Measurements from ENCODE around the gene MYH6.
A peak's percentile ranks its signal among the peaks of the same experiment; 100 is the strongest.

The MYH6 gene

DNA sequence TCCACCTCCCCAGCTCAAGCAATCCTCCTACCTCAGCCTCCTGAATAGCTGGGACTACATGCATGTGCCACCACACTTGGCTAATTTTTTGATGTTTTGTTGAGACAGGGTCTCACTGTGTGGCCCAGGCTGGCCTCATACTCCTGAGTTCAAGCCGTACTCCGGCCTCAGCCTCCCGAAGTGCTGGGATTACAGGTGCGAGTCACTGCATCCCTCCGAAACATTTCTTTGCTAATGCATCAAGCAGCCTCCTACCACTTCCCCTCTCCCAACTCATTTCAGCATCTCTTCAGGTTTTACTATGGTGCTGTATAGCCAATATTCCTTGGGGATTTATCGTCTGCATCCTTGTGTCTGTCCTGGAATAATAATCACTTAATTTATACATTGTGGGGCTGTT, 53.1 kb downstream of the MYH6 start:
- Histone ChIP-seq H3K27ac (ENCODE audit: poor library complexity, severe bottlenecking) (no peak overlapping the region), H3K9me3 (ENCODE audit: severe bottlenecking) (no peaks in the 10 kb centered on the region), H3K4me1 (ENCODE audit: insufficient read depth, poor library complexity, severe bottlenecking) (no peaks in the 10 kb centered on the region), H3K36me3 (ENCODE audit: low read depth) (no peaks in the 10 kb centered on the region), H3K27me3 (ENCODE audit: insufficient read depth, poor library complexity, severe bottlenecking) (no peaks in the 10 kb centered on the region), H3K4me3 (ENCODE audit: severe bottlenecking) (no peak overlapping the region)
- ATAC-seq (ENCODE audit: low read depth) = no peak
- TF ChIP-seq, protein P1, sequence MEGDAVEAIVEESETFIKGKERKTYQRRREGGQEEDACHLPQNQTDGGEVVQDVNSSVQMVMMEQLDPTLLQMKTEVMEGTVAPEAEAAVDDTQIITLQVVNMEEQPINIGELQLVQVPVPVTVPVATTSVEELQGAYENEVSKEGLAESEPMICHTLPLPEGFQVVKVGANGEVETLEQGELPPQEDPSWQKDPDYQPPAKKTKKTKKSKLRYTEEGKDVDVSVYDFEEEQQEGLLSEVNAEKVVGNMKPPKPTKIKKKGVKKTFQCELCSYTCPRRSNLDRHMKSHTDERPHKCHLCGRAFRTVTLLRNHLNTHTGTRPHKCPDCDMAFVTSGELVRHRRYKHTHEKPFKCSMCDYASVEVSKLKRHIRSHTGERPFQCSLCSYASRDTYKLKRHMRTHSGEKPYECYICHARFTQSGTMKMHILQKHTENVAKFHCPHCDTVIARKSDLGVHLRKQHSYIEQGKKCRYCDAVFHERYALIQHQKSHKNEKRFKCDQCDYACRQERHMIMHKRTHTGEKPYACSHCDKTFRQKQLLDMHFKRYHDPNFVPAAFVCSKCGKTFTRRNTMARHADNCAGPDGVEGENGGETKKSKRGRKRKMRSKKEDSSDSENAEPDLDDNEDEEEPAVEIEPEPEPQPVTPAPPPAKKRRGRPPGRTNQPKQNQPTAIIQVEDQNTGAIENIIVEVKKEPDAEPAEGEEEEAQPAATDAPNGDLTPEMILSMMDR (IDR thresholded peaks at IDR 0.05; ENCODE audit: poor library complexity, severe bottlenecking) = no peak
- DNase-seq (ENCODE audit: low spot score) = no peak

DNA sequence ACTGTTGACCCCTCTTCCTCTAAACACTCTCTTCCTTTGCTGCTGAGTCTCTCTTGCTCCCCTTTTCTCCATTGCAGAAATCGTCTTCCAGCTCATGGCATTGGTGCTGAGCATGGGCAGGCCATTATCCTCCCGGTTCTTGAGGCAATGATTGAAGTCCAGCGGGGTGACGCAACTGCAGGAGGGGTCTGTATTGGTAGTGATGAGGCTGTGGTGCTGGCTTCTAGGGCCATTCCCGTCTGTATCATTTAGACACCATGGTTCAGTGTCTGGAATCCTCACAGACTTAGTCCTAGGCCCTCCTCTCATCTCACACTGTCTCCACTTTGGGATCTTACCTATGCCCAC, 54.7 kb downstream of the MYH6 start:
- ATAC-seq (ENCODE audit: low read depth) = no peak
- H3K27ac ChIP-seq (ENCODE audit: poor library complexity, severe bottlenecking) = no peak overlapping the region

DNA sequence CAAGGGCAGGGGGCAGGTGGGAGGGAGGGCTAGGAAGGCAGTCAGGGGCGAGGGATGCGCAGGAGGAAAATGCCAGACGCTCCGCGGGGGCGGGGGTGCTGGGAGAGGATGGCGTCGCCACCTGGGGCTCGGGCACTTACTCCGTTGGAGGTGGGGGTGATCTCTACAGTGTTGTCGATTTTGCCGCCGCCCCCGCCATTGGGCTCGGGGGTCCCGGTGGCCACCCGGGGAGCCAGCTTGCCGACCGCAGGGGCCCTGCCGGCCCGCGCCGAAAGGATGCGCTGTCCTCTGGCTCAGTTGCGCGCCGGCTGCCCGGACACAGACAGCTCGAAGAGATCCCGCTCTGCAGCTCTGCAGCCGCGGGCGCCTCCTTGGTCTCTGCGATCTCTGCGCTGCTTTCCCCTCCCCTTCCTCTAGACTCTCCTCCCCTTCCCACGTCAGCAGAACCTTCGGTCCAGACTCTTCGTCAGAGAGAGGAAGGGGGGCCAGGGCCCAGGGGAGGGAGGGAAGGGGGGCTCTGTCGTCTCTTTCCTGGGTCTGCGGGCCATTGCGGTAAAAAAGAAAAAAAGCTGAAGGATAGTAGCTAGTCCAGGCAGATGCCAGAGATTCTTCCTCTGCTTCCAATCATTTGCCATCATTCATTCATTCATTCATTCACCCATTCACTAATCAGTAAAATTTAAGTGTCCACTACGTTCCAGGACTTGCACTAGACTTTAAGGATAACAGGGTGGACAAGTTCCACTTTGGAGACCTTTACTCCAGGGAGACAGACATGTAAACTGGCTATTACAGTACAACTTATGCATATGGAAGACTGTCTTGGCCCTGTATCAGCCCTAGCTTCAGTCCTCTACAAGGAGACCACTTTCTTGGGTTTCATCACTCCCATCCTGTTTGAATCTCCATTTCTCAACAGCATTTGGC, 55.3 kb downstream of the MYH6 start, which contains the start of gene SLC22A17:
SLC22A17 (minus strand) TSS at position 382 of the 927 bp plus-strand sequence.
- Histone ChIP-seq H3K27me3 (ENCODE audit: insufficient read depth, poor library complexity, severe bottlenecking) (no peaks in the 10 kb centered on the region), H3K4me3 (ENCODE audit: severe bottlenecking) (peak within 1 kb of the TSS; percentile 50), H3K9me3 (ENCODE audit: severe bottlenecking) (no peaks in the 10 kb centered on the region), H3K4me1 (ENCODE audit: insufficient read depth, poor library complexity, severe bottlenecking) (no peaks in the 10 kb centered on the region), H3K27ac (ENCODE audit: poor library complexity, severe bottlenecking) (no peak within 1 kb of the TSS), H3K36me3 (ENCODE audit: low read depth) (no peaks in the 10 kb centered on the region)
- peak; percentile 90 for ATAC-seq (ENCODE audit: low read depth)
- DNase-seq (ENCODE audit: low spot score) = peak; percentile 82
- TF ChIP-seq, protein P1 (IDR thresholded peaks at IDR 0.05; ENCODE audit: poor library complexity, severe bottlenecking) = peak; percentile 36

More for the DNA sequence above, 54.7 kb downstream of the MYH6 start:
- TF ChIP-seq, protein P1 (IDR thresholded peaks at IDR 0.05; ENCODE audit: poor library complexity, severe bottlenecking) = no peak
- no peak for DNase-seq (ENCODE audit: low spot score)
- no peaks in the 10 kb centered on the region for H3K4me1 ChIP-seq (ENCODE audit: insufficient read depth, poor library complexity, severe bottlenecking)
- no peaks in the 10 kb centered on the region for H3K9me3 ChIP-seq (ENCODE audit: severe bottlenecking)
- no peaks in the 10 kb centered on the region for H3K36me3 ChIP-seq (ENCODE audit: low read depth)
- H3K27me3 ChIP-seq (ENCODE audit: insufficient read depth, poor library complexity, severe bottlenecking) = no peaks in the 10 kb centered on the region
- H3K4me3 ChIP-seq (ENCODE audit: severe bottlenecking) = no peak overlapping the region

DNA sequence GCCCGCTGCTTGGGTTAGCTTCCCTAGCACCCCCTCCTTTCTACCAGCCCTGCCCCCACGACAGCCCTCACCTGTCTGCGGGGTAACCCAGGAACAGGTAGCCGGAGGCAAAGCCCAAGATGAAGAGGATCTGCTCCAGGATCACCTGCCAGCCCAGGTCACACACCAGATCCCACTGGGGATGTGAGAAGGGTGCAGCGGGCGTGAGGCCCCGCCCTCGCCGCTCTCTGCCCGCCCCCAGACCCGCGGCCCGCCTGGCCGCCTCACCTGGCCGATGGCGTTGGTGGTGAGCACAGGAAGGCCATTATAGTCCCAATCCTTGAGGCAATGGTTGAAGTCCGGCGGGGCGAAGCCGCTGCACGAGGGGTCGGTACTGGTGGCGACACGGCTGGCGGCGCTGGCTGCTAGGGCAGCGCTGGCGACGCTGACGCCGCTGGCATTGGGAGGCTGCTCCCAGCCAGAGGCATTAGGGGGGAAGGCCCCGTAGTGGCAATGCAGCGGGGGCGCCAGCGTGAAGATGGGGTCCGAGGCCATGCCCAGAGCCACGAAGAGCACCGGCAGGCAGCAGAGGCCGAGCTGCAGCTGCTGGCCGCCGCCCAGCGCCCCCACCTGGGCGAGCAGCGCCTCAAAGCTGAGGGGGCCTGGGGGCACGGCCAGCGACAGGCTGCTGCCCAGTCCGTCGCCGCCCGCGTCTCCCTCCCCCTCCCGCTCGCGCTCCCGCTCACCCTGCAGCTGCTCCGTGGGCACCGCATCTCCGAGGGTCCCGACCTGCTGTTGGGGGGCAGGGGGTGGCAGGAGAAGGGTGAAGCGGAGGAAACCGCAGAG, 56.2 kb downstream of the MYH6 start:
- Histone ChIP-seq H3K27me3 (ENCODE audit: insufficient read depth, poor library complexity, severe bottlenecking) (no peaks in the 10 kb centered on the region), H3K4me3 (ENCODE audit: severe bottlenecking) (peak overlapping the region; percentile 50), H3K36me3 (ENCODE audit: low read depth) (no peaks in the 10 kb centered on the region), H3K27ac (ENCODE audit: poor library complexity, severe bottlenecking) (no peak overlapping the region), H3K9me3 (ENCODE audit: severe bottlenecking) (no peaks in the 10 kb centered on the region), H3K4me1 (ENCODE audit: insufficient read depth, poor library complexity, severe bottlenecking) (no peaks in the 10 kb centered on the region)
- DNase-seq (ENCODE audit: low spot score) (no peak), ATAC-seq (ENCODE audit: low read depth) (peak; percentile 6; the same call in 2 of the 3 replicates)
- TF ChIP-seq, protein P1 (IDR thresholded peaks at IDR 0.05; ENCODE audit: poor library complexity, severe bottlenecking) = peak; percentile 47

Data from RWPE2 (cell line).